GM21619 (cell line): Measurements from ENCODE around the gene PPARG.
A peak's percentile ranks its signal among the peaks of the same experiment; 100 is the strongest.
"Not testable (repeated sequence)": the region's sequence is repeated elsewhere in the genome, so short reads cannot be mapped to it uniquely, and the experiment has no call there.

ENCODE experiments used
- ATAC-seq: cut with Tn5 transposase; IDR thresholded peaks from one replicate; pipeline ENCODE4 v1.9.1; 2021; ENCODE audit not compliant: unreplicated experiment

Gene PPARG

DNA sequence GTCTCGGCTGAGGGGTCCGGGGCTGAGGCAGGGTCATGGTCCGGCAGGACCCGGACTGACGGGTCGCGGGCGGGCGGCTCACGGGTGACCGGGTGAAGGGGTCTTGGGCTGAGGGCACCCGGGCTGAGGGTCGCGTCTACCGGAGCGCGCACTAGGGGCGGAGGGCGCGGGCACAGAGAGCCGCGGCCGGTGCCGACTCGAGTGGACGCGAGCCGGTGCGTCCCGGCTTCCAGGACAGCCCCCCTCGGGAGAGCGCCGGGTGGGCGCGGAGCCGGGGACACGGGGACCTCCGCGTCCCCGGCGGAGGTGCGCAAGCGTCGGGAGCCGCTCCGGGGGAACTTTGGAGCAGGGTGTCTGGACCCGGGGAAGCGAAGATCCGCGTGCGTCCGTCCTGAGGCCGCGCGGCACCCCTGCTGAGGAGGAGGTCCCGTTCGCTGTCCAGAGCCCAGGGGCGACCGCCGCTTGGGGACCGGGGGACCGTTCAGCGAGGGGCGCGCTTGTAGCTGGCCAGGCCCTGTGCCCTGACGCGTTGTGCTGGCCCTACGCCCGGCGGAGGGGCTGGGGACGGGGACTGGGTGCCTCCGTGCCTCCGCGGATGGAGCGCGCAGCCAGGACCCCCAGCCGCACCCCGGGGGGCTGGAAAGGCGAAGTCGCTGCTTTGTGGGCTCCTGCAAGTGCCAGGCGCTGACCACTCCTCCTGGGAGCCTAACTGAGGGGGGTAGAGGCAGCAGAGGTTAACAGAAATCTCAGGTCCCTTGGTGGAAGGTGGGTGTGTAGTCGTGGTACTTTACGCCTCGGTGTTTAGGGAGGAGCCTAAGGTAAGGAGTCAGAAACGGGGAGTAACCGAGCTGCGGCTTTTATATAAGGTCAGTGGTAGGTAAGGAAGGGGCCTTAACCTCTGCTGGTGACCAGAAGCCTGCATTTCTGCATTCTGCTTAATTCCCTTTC, at the start of gene PPARG:
PPARG (plus strand) TSS at position 889 of the 948 bp plus-strand sequence. CDS start 90,642 bp downstream, outside the sequence.
- ATAC-seq, result no peak

DNA sequence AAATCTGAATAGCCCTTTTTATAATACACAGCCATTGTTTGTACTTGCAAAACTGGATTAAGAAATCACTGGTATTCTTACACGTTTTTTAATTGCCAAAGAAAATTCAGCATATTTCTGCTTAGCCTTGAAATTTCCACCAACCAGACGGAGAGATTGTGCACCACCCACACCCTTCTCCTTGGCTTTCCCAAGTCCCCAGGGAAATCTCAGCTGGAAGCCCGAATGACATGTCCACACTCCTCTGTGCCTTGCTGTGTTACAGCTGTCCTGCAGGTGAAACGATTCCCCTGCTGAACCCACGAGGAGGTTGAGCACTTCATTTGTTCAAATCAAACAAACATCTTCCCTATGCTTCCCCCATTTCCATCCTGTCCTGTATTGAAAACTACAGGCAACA, 49.6 kb upstream of the PPARG start:
- no peak for ATAC-seq

DNA sequence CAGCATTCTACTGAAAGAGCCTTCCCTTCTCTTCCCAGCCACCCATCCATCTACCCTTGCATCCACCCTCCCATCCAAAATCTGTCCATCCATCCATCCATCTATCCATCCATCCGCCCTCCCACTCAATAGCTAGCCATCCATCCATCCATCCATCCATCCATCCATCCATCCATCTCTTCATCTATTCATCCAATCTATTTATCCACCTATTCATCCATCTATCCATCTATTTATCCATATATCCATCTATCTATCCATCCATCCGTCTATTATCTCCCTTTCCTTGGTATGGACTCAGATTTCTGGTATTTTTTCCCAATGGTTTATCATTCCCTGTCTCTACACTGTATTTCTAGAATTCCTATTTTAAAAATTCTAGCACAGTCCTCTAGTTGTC, 46.1 kb upstream of the PPARG start:
- no peak for ATAC-seq

DNA sequence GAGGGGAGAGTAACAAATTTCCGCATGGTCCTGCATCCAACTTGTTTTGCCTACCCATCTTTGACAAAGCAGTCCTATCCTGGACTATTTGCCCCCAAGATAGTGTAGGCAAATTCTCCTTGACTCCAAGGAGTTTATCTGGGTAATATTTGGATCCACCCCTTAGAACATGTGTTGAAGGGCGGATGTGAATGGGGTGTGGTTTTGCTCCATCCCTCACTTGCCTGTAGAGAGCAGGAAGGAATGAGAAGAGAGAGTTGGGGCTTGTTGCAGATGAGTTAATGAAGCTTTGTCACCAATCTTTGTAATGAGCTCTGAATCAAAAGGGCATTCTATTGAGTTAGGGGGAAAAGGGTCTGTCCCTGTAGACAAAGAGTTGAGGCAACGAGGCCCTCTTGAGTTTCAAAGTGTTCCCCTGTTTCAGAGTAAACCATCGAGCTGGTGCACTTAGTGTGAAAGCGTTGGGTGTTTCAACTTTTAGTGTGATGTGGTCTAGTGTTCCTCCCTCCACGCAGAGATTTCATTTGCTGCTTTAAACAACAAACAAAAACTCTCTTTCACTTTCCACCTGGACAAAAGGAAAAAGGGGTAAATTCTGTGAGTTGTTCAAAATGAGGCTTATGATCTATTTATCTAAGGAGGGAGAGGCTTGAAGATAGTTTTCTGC, 42.2 kb upstream of the PPARG start:
- no peak for ATAC-seq

DNA sequence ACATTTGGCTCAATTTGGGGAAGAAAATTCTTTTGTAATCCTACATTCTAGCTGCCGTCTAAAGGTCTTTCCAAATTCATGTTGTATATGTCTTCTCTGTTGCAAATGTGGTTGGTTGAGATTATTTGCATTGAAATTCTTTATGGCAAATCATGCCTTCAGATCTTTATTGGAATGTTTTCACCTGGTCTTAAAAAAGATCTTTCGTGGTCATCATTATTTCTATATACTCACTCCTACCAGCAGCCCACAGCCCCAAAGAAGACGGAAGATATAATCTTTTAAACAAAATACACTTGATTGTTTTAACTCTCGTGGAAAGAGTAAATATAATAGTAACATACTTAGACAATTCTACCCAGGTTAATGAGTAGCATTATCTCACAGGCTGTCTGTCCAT, 41.5 kb upstream of the PPARG start:
- no peak for ATAC-seq

DNA sequence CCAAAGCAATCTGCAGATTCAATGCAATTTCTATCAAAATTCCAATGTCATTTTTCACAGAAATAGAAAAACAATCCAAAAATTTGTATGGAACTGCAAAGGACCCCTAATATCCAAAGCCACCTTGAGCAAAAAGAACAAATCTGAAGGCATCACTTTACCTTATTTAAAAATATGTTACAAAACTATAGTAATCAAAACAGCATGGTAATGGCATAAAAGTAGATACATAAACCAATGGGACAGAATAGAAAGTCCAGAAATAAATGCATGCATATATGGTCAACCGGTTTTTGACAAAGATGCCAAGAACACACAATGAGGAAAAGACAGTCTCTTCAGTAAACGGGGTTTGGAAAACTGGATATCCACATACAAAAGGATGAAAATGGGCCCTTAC, 39.4 kb upstream of the PPARG start:
- no peak for ATAC-seq

DNA sequence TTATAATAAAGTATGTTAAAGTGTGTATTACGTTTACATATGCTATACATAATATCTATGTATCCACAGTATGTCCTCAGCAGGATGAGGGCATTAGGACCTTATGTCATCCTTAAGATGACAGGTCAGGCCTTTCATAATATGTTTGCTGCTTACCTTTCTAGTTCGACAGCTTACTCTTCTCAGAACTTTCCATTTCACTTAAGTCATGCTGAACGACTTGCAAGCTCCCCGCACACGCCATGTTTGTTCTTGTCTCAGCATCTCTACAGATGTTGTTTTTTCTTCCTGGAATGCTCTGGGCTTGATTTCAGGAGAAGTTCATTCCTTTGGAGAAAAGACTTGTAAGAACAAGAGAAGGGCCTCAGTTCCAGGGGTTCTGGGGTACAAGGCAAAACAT, 36.0 kb upstream of the PPARG start:
- no peak for ATAC-seq

DNA sequence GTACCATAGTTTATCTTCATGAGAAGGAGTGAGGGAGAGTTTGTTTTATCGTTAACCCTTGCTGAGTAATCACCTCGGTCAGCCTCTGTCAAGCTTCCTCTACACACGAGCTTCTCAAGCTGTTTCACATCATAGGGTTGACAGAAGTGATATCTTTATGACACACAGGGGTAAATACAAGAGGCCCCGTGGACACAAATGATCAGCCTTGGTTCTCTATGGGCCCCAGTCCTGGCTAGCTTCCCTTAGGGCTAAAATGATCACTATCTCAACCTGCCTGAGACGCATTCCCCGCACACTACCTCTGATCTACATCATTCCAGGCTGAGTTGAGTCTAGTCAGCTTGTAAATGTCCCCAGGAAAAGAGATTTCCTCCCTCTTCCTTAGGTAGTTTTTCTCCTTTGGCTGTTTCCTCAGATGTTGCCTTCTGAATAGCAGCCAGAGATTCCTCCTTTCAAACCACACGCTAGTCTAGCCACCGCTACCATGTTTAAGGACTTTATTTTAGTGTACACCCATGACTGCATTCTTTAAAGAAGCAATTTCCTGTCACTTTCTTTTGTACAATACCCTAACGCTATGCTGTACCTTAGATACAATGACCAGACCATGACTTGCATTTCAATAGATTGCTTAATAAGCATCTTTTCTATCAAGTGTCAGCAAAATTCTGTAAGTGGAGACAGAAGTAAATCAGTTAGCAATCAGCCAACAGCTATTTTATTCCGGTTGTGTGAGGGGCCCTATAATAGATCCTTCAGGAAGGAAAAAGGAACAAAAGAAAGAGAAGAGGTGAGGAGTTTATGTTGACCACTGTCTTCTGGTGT, 35.1 kb upstream of the PPARG start:
- no peak for ATAC-seq

DNA sequence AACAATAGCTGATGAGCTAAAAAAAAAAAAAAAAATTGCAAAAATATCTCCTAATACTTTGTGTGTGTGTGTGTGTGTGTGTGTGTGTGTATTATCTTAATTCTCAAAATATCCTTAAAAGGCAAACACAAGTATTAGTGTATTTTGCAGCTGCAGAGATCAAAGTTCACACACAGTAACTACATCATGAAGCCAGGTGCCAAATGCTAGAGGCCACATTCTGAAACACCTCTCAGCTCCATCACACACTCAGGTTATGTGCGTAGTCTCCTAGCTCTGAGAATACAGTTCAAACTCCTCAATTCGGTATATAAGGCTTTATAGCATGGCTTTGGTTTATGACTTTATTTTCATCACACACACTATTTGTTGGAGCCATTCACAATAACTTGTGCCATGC, 33.5 kb upstream of the PPARG start:
- ATAC-seq, result no peak

DNA sequence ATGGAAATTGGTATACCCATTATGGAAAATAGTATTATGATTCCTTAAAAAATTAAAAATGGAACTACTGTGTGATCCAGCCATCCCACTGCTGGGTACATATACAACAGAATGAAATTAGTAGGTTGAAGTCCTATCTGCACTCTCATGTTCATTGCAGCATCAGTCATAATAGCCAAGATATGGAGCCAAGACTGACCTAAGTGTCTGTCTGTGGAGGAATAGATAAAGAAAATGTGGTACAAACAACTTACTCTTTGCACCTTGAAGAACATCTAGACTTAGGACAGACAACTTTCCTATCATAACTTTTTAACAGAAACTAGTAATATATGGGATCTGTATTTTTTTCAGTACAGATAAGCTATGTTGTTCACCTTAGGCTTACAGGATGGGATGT, 30.0 kb upstream of the PPARG start:
- no peak for ATAC-seq

DNA sequence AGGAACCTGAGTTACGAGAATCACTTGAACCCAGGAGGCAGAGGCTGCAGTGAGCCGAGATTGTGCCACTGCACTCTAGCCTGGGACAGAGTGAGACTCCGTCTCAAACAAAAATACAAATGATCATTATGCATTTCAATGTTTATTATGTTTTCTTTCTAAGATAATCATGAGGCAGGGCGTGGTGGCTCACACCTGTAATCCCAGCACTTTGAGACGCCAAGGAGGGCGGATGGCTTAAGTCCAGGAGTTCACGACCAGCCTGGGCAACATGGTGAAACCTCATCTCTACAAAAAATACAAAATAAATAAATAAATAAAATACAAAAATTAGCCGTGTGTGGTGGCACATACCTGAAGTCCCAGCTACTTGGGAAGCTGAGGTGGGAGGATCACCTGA, 26.7 kb upstream of the PPARG start:
- not testable (repeated sequence) for ATAC-seq

DNA sequence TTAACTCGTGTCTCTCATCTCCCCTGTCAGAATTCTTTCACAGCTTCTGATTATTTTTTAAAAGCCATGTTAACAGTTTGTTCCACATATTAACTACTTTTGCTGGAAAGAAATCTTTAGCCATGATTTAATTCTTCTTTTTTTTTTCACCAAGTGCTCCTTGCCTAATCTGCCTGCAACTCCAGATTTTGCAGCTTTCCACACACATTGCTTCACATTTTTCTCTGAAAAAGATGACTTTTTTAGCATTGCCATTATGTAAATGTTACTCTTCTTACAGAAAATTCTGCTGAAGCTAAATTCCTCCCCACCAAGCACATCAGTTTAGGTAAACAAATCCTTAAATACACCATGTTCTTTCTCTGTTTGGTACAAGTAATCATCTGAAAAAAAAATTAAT, 23.4 kb upstream of the PPARG start:
- no peak for ATAC-seq

DNA sequence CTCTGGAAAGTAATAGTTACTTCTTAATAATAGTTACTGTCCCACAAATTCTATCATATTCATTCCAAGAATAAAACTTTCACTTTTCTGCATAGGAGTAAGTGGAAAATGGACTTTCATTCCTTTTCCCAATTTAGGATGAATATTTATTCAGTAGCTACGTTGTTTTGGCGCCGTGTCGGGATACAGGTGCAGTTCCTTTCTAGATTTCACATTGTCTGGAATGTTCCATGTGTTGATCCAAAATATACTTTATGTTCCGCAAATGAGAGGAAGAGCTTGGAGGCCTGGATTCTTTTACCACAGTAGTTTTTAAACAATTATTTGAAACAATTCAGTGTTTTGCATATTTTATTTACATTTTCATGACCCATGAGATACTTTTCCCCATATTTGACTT, 22.8 kb upstream of the PPARG start:
- no peak for ATAC-seq

DNA sequence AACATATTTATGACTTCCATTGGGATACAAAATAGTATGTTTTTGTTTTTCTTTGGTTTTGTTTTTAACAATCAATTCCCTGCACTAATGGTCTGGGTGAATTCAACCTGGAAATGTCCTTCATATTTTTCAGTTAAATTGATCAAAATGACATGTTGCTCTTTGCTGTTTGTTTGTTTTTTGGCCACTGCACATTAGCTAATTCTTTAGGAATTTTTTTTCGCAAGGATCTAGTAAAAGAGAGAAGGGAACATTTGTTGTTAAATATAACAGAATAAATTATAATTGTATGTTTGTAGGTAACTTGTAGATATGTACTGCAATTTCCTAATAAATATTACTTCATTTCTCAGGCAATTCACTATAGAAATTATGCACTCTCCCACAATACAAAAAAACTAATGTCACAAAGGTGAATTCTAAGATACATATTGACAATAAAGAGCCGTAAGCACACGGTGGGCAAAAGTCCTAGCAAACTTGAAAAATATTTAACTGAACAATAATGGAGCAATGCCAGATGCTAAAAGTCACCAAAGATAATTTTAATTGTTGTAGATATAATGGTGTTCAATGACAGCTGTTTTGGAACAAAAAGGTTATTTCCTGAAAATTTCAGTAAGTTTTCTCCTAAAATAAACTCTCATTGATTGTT, 21.4 kb upstream of the PPARG start:
- no peak for ATAC-seq

DNA sequence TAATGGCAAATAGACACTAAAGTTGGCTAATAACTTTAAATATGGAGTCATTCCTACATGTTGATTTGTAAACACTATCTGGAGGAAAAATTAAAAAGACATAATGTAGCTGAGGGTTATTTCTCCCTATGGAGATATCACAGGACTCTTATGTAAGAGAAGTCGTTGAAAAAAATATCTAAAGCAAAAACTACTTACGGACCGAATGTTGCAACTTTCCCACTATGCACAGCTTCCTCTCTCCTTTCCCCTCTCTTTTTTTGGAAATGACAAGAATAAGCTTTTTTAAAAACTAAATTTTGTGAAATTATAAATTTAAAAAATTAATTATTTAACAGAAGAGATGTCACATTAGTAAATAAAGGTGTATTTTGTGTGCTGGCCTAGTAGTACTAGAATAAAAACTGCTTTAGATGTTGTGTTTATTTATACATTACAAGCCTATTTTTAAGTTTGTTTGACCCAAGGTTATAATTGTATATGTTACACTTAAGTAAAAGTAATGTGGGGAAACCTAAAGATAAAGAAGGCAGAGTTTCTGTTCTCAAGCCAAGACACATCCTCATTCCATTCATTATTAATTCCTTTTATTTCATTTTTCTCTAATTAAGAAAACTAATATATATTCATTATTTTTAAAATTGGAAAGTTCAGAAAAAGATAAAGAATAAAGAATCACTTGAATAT, 20.7 kb upstream of the PPARG start:
- ATAC-seq, result no peak

DNA sequence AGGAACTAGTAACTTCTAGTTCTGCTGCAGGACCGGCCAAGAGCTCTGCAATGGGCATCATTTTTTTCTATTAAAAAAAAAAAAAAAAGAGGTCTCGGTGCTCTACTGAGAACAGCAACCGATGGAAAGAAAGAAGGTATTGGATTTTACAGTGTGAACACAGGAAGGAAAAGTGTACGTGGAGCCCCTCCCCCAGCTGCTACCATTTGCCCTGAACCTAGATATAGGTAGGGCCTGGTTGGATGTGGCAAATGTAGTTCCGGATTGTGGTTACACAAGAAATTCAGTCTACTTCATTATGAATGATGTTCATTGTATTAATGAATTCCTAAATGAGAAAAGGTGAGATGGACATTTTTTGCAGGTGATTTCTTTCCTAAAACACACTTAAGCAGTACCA, 17.9 kb upstream of the PPARG start:
- no peak for ATAC-seq

DNA sequence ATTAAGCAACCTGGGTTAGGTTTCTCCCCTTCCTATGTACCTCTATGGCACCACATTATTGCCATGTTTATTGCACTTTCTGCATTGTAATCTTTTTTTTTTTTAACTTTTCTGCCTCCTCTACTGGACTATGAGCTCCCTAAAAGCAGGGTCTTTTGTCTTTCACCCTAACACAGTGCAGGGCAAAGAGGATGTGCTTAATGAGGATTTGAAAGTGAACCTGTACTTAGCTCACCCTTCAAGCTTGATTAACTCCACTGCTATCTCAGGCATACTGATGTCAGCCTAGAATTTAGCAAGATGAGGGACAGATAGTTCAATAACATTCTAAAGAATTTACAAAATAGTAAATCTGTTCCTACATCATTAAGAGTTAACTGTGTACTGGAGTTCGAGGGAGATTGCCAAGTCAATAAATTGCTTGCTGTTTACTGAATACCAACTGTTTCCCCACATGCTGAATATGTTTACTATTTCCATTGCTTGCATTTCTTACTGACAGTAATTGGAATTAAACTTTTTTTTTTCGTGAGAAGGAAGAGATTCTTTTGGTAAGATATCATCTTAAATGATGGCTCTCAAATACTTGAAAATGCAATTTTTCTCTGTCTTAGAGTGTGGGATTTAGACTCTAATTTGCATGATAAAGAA, 15.7 kb upstream of the PPARG start:
- ATAC-seq, result peak; percentile 99

DNA sequence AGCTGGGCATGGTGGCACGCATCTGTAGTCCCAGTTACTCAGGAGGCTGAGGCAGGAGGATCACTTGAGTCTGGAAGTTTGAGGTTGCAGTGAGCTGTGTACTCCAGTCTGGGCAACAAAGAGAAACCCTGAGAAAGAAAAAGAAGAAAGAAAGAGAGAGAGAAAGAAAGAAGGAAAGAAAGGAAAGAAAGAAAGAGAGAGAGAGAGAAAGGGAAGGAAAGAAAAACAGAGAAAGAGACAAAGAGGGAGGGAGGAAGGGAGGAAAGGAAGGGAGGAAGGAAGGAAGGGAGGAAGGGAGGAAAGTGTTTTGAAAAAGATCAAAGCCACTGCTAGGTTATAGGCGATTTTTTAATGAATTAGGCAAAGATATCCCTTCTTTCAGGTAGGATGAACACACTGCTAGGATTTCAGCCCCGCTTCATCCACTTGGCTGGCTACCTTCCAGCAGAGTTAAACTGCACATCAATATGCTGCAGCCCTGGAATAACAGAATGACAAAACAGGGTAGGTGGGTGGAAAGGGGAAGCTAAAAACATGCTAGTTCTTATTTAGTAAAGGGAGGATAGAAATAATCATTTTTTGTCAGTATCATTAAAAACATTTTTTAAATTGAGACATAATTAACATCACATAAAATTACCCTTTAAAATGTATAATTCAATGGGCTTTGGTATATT, 12.8 kb upstream of the PPARG start:
- ATAC-seq, result no peak

DNA sequence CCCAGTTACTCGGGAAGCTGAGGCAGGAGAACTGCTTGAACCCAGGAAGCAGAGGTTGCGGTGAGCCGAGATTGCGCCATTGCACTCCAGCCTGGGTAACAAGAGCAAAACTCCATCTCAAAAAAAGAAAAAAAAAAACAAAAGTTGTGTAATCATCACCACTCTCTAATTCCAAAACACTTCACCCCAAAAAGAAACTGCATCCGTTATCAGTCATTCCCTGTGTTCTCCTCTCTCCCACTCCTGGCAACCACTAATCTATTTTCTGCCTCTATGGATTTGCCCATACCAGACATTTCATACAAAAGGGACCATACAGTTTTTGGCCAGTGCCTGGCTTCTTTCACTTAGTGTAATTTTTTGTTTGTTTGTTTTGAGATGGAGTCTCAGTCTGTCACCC, 12.0 kb upstream of the PPARG start:
- not testable (repeated sequence) for ATAC-seq
